Upper lobe of left lung (tissue), 6 donors: ENCODE measurements around the gene FAM43A. TPM values are rescaled to one million over a fixed set of nuclear protein-coding genes. Genes with fewer than 3 reads are reported as not detected.

Experiments
- ATAC-seq, 2 donors: fragments of 200-7000 bp; cut with Tn5 transposase; one replicate each; pipeline ENCODE4 v1.9.1; 2022; ENCODE audit warnings: mild to moderate bottlenecking in 2 of 2, moderate library complexity in 2 of 2; ENCODE audit not compliant: low FRiP score in 2 of 2
- DNase-seq, 2 donors: peaks; one replicate each; pipeline ENCODE4 v3.0.0-alpha.2; 2019 to 2020
- H3K27ac ChIP-seq, 4 donors: fragments of 200-600 bp; sonication (generic); one replicate each; pipeline ENCODE4 v1.5.1; 2016 to 2019
- H3K27me3 ChIP-seq, 4 donors: fragments of 200-600 bp; sonication (generic); one replicate each; pipeline ENCODE4 v1.5.1; 2017 to 2019
- H3K36me3 ChIP-seq, 4 donors: fragments of 200-600 bp; sonication (generic); one replicate each; pipeline ENCODE4 v1.5.1; 2016 to 2019
- H3K4me1 ChIP-seq, 4 donors: fragments of 200-600 bp; sonication (generic); one replicate each; pipeline ENCODE4 v1.5.1; 2018 to 2019
- H3K4me3 ChIP-seq, 4 donors: fragments of 200-600 bp; sonication (generic); one replicate each; pipeline ENCODE4 v1.5.1; 2017 to 2019; ENCODE audit warnings: mild to moderate bottlenecking in 2 of 4, moderate library complexity in 1 of 4
- H3K9me3 ChIP-seq, 4 donors: fragments of 200-600 bp; sonication (generic); one replicate each; pipeline ENCODE4 v1.5.1; 2018 to 2019
- CTCF ChIP-seq, 6 experiments: fragments of 450-650 bp in 4 of 6; fragments of 200-600 bp in 2 of 6; sonication (generic) in 2 of 6; IDR thresholded peaks; one replicate each; pipeline ENCODE4 v1.5.1; 2016 to 2019; ENCODE audit warnings: antibody characterized with exemption in 6 of 6
- EP300 ChIP-seq, 4 donors: sonication (generic); formaldehyde crosslinking; IDR thresholded peaks; one replicate each; pipeline ENCODE4 v1.5.1; 2017; ENCODE audit warnings: antibody characterized with exemption in 4 of 4, control low read depth in 2 of 4
- POLR2A ChIP-seq, 4 donors: fragments of 450-650 bp; IDR thresholded peaks; one replicate each; pipeline ENCODE4 v1.5.1; 2016 to 2017; ENCODE audit warnings: antibody characterized with exemption in 4 of 4, mild to moderate bottlenecking in 2 of 4
- POLR2AphosphoS5 ChIP-seq, 2 donors: sonication (generic); formaldehyde crosslinking; IDR thresholded peaks; one replicate each; pipeline ENCODE4 v1.5.1; 2017; ENCODE audit warnings: antibody characterized with exemption in 2 of 2
- WGBS, 2 donors: methylation state at CpG; one replicate each; pipeline ENCODE4 v1.1.5; 2017 to 2018; 5-methylcytosine and 5-hydroxymethylcytosine counted together
- total RNA-seq, 6 donors: library from RNA; depleted of rRNA in 4 of 6; stranded (reverse); fragments of >200 nt in 4 of 6; gene quantifications; one replicate each; pipeline versions ENCODE4 v1.1.0 to v1.2.1, GENCODE V29; 2016 to 2021
- donor health status: DM: no; HTN: no; CAD: no; lungs with moderate emphysema.
- donor health status: DM: no; HTN: yes; CAD: no; lungs with severe emphysema.

FAM43A gene
- total RNA-seq, 6 donors from 2014 or later: 7.6 to 32.3 (median 14.4) TPM

GRCh38 chr3:194682189-194682693 lies 3.4 kb upstream of the FAM43A start:
- peak overlapping the region in 1 of 4 donors; percentile 1 for H3K27ac ChIP-seq
- no peak overlapping the region for H3K4me3 ChIP-seq
- no peaks in the 10 kb centered on the region for H3K27me3 ChIP-seq
- H3K9me3 ChIP-seq: no peaks in the 10 kb centered on the region
- H3K36me3 ChIP-seq: no peaks in the 10 kb centered on the region
- ATAC-seq (no peak), DNase-seq (no peak)
- TF ChIP-seq POLR2A (IDR thresholded peaks at IDR 0.05): no peak
- no peak for TF ChIP-seq POLR2AphosphoS5 (IDR thresholded peaks at IDR 0.05)
- no peak for TF ChIP-seq EP300 (IDR thresholded peaks at IDR 0.05)
- TF ChIP-seq CTCF (IDR thresholded peaks at IDR 0.05): no peak
- H3K4me1 ChIP-seq: peaks cover 13 to 33% (median 30%) of the 10 kb centered on the region in 4 donors
- 22 to 26% methylated on average over 4 of the region's 4 CpGs for WGBS, 2 donors

GRCh38 chr3:194682694-194683310 lies 2.9 kb upstream of the FAM43A start:
- no peaks in the 10 kb centered on the region for H3K9me3 ChIP-seq
- TF ChIP-seq EP300 (IDR thresholded peaks at IDR 0.05) (no peak), CTCF (IDR thresholded peaks at IDR 0.05) (peak; percentile 74 to 95 (median 89)), POLR2AphosphoS5 (IDR thresholded peaks at IDR 0.05) (peak; percentile 15 to 26)
- 38 to 54% methylated on average over 11 to 14 of the region's 14 CpGs for WGBS, 2 donors
- H3K27me3 ChIP-seq: no peaks in the 10 kb centered on the region
- peaks cover 17 to 39% (median 36%) of the 10 kb centered on the region in 4 donors for H3K4me1 ChIP-seq
- H3K4me3 ChIP-seq: no peak overlapping the region
- H3K27ac ChIP-seq: peak overlapping the region in 1 of 4 donors; percentile 1
- ATAC-seq (peak; percentile 77 to 89), DNase-seq (peak; percentile 47 to 80)
- H3K36me3 ChIP-seq: no peaks in the 10 kb centered on the region

GRCh38 chr3:194683380-194683779 lies 2.3 kb upstream of the FAM43A start:
- Histone ChIP-seq H3K4me3 (no peak overlapping the region), H3K9me3 (no peaks in the 10 kb centered on the region), H3K27me3 (no peaks in the 10 kb centered on the region), H3K36me3 (no peaks in the 10 kb centered on the region), H3K4me1 (peaks cover 17 to 45% (median 41%) of the 10 kb centered on the region in 4 donors), H3K27ac (no peak overlapping the region)
- ATAC-seq (no peak), DNase-seq (no peak)
- no peak for TF ChIP-seq POLR2A (IDR thresholded peaks at IDR 0.05)
- no peak for TF ChIP-seq EP300 (IDR thresholded peaks at IDR 0.05)
- TF ChIP-seq POLR2AphosphoS5 (IDR thresholded peaks at IDR 0.05): no peak
- TF ChIP-seq CTCF (IDR thresholded peaks at IDR 0.05): no peak
- WGBS, 2 donors: 84 to 91% methylated on average over 2 of the region's 2 CpGs

GRCh38 chr3:194685065-194685717 lies 492 bp upstream of the FAM43A start:
- Histone ChIP-seq H3K4me3 (peak overlapping the region in 3 of 4 donors; percentile 68 to 75 (median 72)), H3K36me3 (no peaks in the 10 kb centered on the region), H3K27ac (peak overlapping the region; percentile 80 to 86 (median 85)), H3K4me1 (peaks cover 30 to 56% (median 55%) of the 10 kb centered on the region in 4 donors), H3K27me3 (no peaks in the 10 kb centered on the region), H3K9me3 (no peaks in the 10 kb centered on the region)
- no peak for TF ChIP-seq EP300 (IDR thresholded peaks at IDR 0.05)
- ATAC-seq (no peak), DNase-seq (no peak)
- 50 to 55% methylated on average over 12 to 13 of the region's 13 CpGs for WGBS, 2 donors

GRCh38 chr3:194686414-194686815 lies 732 bp downstream of the FAM43A start:
- H3K4me3 ChIP-seq: peak overlapping the region; percentile 68 to 75 (median 70)
- H3K27me3 ChIP-seq: no peaks in the 10 kb centered on the region
- no peaks in the 10 kb centered on the region for H3K36me3 ChIP-seq
- no peak for TF ChIP-seq POLR2A (IDR thresholded peaks at IDR 0.05)
- no peak for TF ChIP-seq POLR2AphosphoS5 (IDR thresholded peaks at IDR 0.05)
- TF ChIP-seq EP300 (IDR thresholded peaks at IDR 0.05): no peak
- WGBS, 2 donors: 1 to 3% methylated on average over 18 to 19 of the region's 29 CpGs
- H3K9me3 ChIP-seq: no peaks in the 10 kb centered on the region
- H3K27ac ChIP-seq: peak overlapping the region in 3 of 4 donors; percentile 85 to 86 (median 85)
- H3K4me1 ChIP-seq: peaks cover 43 to 66% (median 62%) of the 10 kb centered on the region in 4 donors
- DNase-seq: no peak
- ATAC-seq: no peak
